ENCODE measurements around the gene EHD4.
A peak's percentile ranks its signal among the peaks of the same experiment; 100 is the strongest.

Gene EHD4

DNA sequence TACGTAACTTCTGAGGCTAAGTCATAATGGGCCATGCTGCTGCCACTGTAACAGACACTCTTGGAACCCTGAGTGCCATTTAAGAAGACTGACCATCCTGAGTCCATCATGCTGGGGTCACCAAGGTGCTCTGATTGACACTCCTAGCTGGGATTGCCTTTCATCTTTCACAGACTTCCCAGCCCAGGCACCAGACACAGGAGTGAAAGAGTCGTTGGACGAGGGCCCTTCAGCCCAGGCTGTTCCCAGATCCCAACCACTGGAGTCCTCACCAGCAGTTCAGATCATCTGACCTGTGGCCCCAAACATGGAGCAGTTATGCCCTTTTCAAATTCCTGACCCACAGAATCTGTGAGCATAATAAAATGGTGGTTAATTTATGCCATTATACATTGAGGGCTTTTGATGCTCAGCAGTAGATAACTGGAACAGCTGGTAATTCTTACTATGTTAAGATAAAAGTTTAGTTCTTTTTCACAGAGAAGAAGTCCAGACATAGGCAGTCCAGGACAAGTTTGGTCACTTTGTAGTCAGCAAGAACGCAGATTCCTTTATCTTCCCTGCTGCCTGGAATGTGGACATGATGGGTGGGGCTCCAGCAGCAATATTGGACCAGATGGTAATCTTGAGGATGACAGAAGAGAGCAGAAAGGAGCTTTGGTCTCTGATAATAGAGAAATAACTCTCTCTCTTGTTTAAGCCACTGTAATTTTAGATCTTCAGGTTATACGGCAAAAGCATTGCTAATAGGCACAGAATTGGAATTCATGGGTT is 7.3 kb upstream of the EHD4 start:
- DNase-seq: no peak

DNA sequence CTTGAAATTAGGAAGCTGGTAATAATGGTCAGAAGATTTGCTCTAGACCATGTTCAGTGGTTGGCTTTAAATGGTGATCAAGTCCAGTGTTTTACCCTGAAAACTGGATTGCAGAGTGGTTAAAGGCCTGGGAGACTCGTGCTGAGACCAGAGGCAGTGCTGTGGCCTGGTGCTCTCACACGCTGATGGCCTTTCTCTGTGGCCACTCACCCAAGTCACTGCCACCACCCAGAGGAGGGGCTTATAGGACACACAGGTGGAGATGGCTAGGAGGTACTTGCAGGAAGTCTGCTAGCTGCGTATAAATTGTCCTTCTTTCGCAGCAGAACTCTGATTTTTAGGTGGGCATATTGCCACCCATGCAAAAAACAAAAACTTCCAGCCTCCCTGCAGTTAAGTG is 6.2 kb upstream of the EHD4 start:
- DNase-seq: no peak

DNA sequence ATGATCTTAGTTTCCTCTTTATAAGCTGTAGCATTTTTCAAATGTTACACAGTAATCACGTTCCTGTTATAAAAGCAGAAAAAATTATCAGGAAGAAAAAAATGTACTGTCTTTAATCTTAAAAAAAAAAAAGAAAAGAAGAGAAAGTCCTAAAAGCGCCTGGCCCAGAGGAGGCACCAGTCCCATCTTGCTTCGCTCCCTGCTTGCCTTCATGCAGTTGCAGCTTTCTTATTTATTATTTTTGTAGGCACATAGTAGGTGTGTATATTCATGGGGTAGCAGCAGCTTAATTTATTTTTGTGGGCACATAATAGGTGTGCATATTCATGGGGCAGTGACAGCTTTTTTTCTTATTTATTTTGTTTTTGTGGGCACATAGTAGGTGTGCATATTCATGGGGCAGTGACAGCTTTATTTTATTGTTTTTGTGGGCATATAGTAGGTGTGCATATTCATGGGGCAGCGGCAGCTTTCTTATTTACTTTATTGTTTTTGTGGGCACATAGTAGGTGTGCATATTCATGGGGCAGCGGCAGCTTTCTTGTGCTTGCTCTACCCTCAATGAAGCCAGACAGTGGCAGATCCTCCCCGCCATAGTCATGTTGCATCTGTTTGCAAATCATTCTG is 5.5 kb upstream of the EHD4 start:
- DNase-seq: no peak

DNA sequence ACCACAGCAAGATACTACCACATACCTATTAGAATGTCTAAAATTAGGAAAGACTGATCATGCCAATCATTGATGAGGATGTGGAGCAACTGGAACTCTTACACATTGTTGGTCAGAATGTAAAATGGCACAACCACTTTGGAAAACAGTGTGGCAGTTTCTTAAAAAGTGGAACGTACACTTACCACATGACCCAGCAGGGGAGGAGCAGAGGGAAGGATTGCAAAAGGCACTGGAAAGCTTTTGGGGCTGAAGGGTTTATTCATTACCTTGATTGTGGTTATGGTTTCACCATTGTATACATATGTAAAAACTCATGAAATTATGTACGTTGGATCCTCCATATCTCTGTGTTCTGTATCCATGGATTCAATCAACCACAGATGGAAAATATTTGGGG is 3.3 kb upstream of the EHD4 start:
- DNase-seq: no peak

DNA sequence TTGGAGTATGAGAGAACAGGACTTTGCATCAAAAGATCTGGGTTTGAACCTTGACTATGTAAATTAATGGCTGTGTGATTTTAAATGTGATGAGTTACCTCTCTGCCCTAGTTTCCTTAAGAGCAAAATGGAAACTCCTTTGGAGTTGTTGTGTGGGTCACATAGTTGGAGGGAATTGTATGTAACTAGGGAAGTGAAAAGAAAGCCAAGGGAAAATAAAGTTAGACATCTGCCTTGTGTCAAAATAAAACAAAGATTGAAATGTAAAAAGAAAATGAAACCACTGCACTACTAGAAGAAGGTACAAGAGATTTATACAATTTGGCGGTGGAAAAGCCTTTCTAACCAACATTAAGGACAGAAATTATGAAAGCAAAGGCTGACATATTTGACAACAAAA is 1.7 kb upstream of the EHD4 start:
- DNase-seq: no peak

DNA sequence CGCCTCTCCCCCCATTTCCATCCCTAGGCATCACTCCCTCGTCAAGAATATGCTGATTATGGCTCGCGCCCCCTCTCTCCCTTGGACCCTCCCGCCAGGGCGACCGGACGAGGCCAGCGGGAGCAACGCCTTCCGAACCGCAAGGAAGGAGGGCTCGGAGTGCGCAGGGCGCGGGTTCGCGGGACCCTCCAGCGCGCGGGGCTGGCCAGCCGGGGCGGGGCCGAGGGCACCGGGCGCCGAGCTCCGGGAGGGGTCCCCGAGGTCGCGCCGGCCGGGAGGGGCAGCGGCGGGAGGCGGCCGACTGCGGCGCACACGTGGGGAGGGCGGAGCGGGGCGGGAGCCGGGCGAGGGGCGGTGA is 483 bp downstream of the EHD4 start:
- no peak for DNase-seq

DNA sequence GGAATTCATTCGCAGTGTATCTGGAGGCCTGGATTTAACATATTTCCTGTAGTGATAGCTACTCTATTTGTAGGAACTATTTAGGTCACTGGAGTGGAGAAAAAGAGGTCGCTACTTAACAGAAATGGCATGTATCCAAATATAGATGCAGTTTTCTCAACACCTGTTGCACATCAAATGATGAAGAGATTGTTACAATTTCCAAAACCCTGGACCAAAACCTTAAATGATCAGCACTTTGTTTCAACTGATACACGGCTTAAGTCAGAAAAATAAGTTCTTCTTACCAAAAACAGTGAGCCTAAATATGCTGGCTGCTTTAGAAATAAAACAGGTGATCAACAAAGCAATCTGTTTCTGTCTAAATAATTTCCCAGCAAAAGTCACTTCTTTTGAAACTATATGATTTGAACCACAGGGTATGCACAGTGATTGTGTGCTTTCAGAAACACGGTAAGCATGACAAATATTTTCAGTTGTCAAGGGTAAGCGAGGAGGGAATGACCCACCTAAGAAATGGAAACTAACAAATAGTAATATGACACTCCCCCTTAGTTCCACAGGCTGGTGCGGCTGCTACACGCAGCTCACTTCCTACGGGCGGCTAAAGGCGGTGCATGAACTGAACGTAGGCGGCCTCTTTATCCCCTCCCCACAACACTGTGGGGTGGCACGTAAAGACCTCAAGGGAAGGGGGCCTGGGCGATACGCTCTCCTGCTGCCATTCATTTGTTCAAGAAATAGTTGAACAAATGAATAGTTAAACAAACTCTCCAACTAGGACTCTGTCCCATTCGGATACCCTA is 1.1 kb downstream of the EHD4 start:
- DNase-seq: peak; percentile 8

DNA sequence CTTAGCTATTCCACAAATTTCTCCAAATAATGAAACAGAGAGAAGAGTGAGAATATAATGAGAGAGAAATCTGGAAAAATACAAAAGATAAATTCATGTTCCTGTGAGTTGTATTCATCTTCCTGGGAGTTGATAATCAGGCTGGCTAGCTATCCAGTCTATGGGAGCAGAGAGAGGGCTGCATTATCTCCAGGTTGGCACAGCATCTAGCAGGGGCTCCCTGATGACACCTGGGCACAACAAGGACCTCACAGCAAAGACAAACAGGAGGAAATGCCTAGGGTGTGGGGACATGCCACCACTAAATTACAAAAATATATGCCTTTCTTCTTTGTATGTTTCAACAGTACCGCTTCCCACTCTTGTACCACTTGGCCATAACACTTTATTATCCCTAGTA is 1.9 kb downstream of the EHD4 start:
- no peak for DNase-seq

DNA sequence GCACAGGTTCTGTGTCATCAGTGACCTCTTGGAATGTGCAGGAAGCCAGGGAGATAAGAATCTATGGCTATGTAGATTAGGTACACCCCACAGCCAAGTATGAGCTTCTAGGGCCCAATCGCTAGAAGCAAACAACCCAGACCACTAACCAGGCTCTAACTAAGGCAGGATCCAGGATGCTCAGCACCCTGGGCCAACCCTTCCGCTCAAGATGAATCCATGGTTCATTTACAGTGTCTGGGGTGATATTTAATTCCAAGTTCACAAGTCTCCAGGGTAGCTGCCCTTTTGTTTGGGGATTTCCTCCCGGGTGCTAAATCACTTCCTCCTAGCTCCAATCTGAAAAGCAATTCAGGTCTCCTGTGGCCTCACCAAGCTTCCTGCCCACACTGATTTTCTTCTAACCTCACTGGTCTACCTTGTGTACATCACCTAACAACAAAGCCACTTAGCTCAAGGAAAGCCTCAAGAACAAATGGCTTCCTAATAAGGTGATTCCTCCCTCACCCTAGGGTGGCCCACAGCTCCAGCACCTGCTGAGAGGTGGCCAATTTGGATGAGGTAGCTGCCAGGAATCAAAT is 2.4 kb downstream of the EHD4 start:
- DNase-seq: no peak

DNA sequence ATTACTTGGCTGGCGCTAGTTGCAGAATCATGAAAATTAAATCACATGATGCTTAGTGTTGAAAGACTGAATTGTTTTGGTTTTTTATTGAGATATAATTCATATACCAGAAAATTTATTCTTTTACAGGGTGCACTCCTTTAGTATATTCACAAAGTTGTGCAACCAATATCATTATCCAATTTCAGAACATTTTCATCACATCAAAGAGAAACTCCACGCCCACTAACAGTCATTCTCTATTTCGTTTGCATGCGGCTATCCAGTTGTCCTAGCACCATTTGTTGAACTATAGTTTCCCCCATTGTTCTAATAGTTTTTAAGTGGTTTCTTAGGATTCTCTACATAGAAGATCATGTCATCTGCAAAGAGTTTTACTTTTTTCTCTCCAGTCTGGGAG is 3.7 kb downstream of the EHD4 start:
- no peak for DNase-seq

DNA sequence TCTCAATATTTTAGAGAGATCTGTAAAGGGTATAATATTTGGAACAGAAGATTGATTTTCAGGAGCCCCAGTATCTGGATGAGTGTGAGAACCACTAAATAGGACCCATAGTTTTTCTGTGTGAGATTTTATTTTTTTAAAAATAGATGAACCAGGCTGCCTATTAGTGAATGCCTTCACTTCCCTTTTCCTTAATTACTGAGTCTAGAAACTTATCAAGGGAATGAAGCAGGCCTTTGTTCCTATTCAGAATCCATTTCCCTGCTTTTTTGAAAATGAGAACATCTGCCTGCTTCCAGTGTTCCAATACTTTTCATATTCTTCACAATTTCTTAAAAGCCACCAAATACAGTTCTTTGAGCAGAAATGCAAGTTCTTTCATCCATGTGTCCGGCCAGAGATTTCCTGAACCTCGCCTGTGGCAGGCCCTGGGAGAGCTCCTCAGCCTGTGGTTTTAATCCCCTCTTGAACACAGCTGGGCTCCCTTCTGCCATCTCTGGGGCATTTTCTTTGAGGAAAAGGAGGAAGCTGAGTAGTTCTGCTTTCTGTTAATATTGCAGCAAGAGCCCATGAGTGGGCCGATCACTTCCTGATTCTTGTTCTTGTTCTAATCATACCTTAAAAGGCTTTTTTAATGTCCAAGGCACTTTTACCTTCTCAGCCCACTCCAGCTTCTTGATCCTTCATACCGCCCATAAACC is 4.7 kb downstream of the EHD4 start:
- peak; percentile 13 for DNase-seq

DNA sequence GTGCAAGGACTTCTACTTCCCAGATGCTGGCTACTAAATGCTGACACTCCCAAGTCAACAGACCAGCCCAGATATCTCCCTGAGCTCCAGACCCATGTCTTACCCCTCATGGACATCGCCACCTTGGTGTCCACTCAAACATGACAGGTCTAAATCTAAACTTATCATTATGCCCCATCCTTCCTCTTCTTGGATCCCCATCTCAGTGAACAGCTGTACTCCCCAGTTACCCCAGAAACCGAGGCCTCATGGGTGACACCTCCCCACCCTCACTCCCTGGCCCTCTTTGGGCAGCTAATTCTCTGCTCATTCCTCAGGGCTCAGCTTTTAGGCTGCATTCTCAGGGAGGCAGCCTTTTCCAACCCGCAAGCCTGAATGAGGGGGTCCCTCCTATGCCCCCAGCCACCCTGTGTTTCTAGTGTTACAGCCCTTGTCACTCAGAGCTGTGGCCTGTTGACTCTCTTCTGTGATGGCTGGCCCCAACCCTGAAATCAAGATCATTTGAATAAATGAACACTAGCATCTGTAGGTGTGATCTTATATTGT is 5.4 kb downstream of the EHD4 start:
- DNase-seq: no peak

DNA sequence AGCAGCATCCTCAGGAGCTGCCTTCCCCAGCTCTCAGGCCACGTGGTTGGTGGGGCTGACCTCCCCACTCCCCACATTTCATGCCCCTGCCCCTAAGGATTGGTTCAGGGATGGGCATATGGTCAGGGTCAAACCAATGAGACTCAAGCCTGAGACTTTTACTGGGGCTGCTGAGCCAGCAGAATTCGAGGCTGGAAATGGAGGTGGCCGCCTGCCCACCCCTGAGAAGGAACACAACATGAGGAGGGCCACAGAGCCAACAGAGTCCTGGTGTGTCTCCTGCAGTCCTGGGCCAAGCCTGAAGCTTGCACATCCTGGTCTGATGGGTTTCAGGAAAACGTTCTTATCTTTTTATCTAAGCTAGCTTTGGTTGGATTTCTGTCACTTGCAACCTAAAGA is 5.9 kb downstream of the EHD4 start:
- no peak for DNase-seq

DNA sequence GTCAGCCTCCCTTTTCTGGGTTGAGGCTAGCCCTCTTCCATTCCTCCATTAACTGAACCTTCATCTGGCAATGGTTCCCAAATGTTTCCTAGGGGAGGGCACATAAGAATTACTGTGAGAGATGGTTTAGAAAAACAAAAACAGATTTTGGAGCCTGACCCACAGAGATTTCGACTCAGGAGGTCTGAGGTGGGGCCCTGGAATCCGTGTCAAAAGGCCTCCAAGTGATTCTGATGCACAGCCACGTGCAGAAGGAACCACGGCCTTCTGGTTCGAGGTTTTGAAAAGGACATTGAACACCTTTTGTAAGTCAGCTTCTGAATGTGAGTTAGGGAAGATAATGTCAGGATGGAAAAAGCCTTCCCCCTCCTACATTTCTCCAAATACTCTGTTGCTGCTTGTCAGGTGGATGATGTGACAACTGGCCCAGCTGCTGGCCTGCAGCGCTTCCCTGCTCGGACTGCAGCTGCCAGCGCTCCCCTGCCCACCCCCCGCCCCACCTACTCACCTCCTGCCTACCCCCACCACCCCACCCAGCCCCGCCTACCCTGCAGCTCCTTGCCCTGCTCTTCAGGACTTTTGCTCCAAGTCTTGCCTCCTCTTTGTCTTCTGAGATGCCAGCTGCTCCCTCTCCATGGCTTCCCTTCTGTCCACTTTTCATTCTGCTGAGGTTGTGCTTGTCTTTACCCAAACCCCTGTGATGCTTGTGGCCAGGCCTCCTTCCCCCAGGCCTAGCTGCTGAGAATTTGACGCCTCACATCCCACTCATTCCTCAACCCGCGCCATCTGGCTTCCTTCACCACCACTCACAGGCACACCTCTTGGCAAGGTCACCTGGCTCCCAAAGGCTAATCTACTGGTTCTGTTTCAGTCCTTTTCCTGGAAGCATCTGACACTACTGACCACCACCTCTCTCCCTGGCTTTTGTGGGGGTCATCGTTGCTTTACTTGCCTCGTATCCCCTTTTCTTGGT is 6.6 kb downstream of the EHD4 start:
- DNase-seq: no peak

DNA sequence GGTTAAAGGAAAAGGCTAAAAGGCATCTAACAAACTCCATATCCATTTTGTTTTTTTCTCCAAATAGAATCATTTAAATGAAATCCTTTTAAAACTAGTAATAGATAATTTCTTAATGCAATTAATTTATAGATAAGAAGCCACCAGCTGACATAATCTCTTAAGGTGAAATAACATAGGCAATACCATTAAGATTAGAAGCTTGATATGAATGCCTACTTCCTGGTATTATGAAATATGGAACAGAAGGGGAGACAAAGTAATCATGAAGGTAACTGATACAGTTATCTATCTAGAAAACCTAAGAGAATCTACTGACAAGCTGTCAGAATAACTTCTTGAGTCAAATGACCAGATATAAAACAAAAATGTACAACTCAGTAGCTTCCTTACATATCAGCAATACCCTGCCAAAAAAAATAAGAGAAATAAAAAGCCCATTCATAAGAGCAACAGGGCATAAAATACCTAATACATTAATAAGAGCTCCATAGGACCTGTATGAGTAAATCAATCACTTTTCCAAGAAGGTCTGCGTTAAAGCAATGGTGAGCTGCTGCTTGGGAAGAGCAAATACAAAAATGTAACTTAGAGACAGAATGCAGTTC is 10.7 kb downstream of the EHD4 start:
- DNase-seq: no peak

DNA sequence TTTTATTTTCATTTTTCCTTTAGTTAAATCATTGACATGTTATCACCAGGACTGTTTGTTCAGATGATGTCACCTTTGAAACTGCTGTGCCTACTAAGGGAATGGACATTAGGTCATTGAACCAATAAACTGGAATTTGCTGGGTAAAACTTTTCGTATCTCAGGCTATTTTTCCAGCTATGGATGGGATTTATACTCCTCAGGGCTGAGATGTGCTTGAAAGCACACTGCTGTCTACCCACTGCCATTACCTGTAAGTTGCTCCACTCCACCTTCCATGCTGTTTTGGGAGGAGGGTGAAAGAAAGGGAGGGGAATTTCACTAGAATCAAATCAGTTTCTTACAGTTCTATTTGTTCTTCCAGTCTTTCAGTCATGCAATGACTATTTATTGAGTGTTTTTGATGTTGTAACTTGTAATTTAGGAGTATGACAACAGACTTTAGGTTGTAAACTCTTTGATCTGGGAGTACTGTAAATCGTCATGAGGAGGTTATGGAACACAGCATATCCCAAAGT is 11.3 kb downstream of the EHD4 start:
- no peak for DNase-seq

DNA sequence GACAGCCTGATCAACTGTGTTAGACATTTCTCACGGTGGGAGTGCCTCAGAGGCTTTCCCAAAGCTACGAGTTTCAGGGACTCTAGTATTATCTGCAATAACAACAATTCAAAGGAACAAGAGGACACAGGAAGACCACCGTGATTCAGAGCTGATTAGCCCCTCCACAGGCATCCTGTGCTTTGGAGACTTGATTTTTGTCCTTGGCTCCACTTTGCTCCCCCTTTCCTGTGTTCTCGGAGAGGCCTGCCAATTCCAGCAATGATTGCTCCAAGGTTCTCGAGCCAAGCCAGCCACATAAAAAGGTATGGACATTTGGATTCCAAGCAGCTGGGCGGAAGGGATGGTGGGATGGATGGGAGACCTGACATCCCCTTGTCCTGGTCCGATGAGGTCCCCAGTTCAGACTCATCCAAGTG is 14.3 kb downstream of the EHD4 start:
- no peak for DNase-seq

DNA sequence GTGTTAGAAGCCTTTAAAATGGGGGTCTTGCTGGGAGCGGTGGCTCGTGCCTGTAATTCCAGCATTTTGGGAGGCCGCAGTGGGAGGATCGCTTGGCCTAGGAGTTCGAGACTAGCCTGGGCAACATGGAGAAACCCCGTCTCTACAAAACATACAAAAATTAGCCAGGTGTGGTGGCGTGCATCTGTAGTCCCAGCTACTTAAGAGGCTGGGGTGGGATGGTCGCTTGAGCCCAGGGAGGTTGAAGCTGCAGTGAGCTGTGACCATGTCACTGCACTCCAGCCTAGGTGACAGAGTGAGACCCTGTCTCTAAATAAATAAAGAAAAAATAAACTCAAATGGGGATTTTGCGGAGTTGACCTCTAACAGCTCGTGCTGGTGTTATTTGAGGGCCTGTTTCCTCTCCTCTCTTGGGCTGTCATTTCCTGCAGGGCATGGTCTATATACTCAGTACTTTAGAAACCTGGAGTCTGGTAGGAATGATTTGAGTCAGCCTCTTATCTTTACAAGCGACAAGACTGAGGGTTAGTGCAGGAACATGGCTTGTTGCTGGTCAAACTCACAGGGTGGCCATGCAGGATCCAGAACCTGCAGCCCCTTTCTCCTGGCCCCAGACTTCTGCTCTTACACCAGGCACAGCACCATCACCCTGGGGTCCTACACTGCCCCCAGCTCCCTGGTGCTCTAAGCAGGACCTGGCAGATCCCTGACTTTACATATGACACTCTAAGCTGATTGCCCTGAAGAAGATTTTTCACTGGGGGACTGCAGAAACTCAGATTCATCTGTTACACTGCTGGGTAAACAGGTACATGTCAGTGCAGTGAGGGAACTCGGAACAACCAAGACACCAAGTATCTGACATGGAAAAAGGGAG is 15.1 kb downstream of the EHD4 start:
- DNase-seq: no peak

DNA sequence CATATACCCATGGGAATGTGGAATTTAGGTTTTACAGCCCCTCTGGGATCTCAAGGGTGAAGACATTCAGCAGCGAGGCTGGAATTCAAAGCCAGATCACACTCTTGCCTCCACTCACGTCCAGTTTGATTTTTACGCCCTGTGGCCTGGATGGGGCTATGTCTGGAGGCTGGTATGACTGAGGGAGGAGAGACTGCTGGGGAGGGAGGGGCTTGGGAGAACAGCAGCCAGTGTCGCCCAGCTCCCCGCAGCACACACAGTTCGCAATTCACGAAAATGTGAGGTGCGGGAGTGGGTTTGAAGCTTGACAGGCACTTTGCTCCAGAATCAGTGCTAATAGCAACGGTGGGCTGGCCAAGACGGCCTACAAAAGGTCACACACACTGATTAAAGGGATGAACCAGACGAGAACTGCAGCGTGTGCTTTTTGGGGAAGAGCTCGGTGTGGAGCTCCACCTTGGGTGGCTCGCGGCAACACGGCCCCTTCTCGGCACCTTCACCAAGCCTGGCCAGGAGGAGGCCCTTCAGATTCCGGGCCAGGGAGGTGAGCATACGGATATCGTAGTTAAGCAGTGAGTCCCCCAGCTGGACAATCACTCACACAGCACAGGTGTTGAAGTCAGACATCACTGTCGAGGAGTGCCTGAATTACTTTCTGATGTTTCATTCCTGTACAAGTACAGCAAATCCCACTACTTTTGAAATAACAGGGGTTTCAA is 16.4 kb downstream of the EHD4 start:
- DNase-seq: no peak
